RWPE2 (cell line): ENCODE data around the gene ARF1.

Source experiments
- ATAC-seq: fragments of 200-7000 bp; cut with Tn5 transposase; 3 replicates; pipeline ENCODE4 v1.9.1; 2021; ENCODE audit warnings: low read depth
- DNase-seq: peaks from one replicate; pipeline ENCODE4 v3.0.0-alpha.2; 2020; ENCODE audit warnings: low spot score
- H3K27ac ChIP-seq: fragments of 450-650 bp; 2 replicates; pipeline ENCODE4 v1.5.1; 2017; ENCODE audit warnings: mild to moderate bottlenecking; ENCODE audit not compliant: poor library complexity, severe bottlenecking
- H3K27me3 ChIP-seq: fragments of 250-450 bp; sonication (Bioruptor Pico); 2 replicates; pipeline ENCODE4 v1.5.1; 2021; ENCODE audit warnings: mild to moderate bottlenecking, moderate library complexity; ENCODE audit not compliant: insufficient read depth, poor library complexity, severe bottlenecking
- H3K36me3 ChIP-seq: fragments of 250-450 bp; sonication (Bioruptor Pico); 2 replicates; pipeline ENCODE4 v1.5.1; 2020; ENCODE audit warnings: low read depth, mild to moderate bottlenecking, moderate library complexity
- H3K4me1 ChIP-seq: fragments of 250-450 bp; sonication (Bioruptor Pico); 2 replicates; pipeline ENCODE4 v1.5.1; 2021; ENCODE audit warnings: mild to moderate bottlenecking, moderate library complexity; ENCODE audit not compliant: insufficient read depth, poor library complexity, severe bottlenecking
- H3K4me3 ChIP-seq: fragments of 250-450 bp; sonication (Bioruptor Pico); 2 replicates; pipeline ENCODE4 v1.5.1; 2021; ENCODE audit warnings: mild to moderate bottlenecking, moderate library complexity; ENCODE audit not compliant: severe bottlenecking
- H3K9me3 ChIP-seq: fragments of 250-450 bp; sonication (Bioruptor Pico); 2 replicates; pipeline ENCODE4 v1.5.1; 2021; ENCODE audit warnings: mild to moderate bottlenecking, moderate library complexity; ENCODE audit not compliant: severe bottlenecking
- CTCF ChIP-seq: fragments of 450-650 bp; IDR thresholded peaks from one replicate; pipeline ENCODE4 v1.5.1; 2017; ENCODE audit warnings: mild to moderate bottlenecking, moderate library complexity; ENCODE audit not compliant: poor library complexity, severe bottlenecking

Gene ARF1

GRCh38 chr1:228065543-228066347 is 16.8 kb upstream of the ARF1 start:
- Histone ChIP-seq H3K4me1 (no peaks in the 10 kb centered on the region), H3K27ac (no peak overlapping the region), H3K4me3 (no peak overlapping the region), H3K9me3 (no peaks in the 10 kb centered on the region), H3K27me3 (no peaks in the 10 kb centered on the region), H3K36me3 (no peaks in the 10 kb centered on the region)
- DNase-seq (no peak), ATAC-seq (no peak)
- no peak for TF ChIP-seq CTCF

GRCh38 chr1:228066416-228066815 is 16.1 kb upstream of the ARF1 start:
- no peak for ATAC-seq

GRCh38 chr1:228066891-228067654 is 15.4 kb upstream of the ARF1 start:
- H3K27me3 ChIP-seq = no peaks in the 10 kb centered on the region

More at GRCh38 chr1:228066416-228066815, 16.1 kb upstream of the ARF1 start:
- Histone ChIP-seq H3K27ac (no peak overlapping the region), H3K9me3 (no peaks in the 10 kb centered on the region), H3K4me1 (no peaks in the 10 kb centered on the region), H3K27me3 (no peaks in the 10 kb centered on the region), H3K36me3 (no peaks in the 10 kb centered on the region), H3K4me3 (no peak overlapping the region)
- no peak for DNase-seq
- TF ChIP-seq CTCF = no peak

GRCh38 chr1:228068359-228068758 is 14.1 kb upstream of the ARF1 start:
- Histone ChIP-seq H3K4me3 (no peak overlapping the region), H3K27ac (no peak overlapping the region), H3K9me3 (no peaks in the 10 kb centered on the region), H3K36me3 (no peaks in the 10 kb centered on the region), H3K4me1 (no peaks in the 10 kb centered on the region), H3K27me3 (no peaks in the 10 kb centered on the region)
- TF ChIP-seq CTCF = no peak
- DNase-seq (no peak), ATAC-seq (no peak)

More at GRCh38 chr1:228066891-228067654, 15.4 kb upstream of the ARF1 start:
- H3K9me3 ChIP-seq = no peaks in the 10 kb centered on the region
- H3K4me3 ChIP-seq = no peak overlapping the region
- H3K27ac ChIP-seq = no peak overlapping the region
- DNase-seq (no peak), ATAC-seq (no peak)
- no peaks in the 10 kb centered on the region for H3K4me1 ChIP-seq
- TF ChIP-seq CTCF = no peak
- no peaks in the 10 kb centered on the region for H3K36me3 ChIP-seq

- H3K4me1 ChIP-seq = no peaks in the 10 kb centered on the region
- no peak for TF ChIP-seq CTCF
- no peak for DNase-seq
- no peaks in the 10 kb centered on the region for H3K27me3 ChIP-seq
- ATAC-seq = no peak
- H3K4me3 ChIP-seq = no peak overlapping the region
- H3K27ac ChIP-seq = no peak overlapping the region
- H3K36me3 ChIP-seq = no peaks in the 10 kb centered on the region
- H3K9me3 ChIP-seq = no peaks in the 10 kb centered on the region
Measured at GRCh38 chr1:228070173-228070572, 12.3 kb upstream of the ARF1 start.
